ENCODE data around the gene HMGCLL1.

DNA sequence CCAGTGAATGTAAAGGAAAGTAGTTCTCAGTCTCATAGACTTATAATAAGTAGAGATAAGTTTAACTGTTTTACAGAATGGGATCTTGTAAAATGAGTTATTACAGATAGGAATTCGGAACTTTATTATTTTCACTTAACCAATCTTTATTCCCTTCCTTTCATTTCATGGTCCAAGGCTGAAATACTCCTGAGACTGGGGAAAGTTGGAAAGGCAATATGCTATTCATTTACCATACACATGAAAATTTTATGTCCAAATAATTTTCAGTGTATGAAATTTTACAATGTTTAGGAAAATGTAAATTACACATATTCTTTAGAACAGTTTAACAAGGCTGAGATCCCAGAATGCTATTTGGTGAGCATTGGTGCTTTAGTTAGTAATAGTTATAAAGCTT, 62.3 kb downstream of the HMGCLL1 start:
- TF ChIP-seq CTCF (IDR thresholded peaks at IDR 0.05), result no peak
- no peak for TF ChIP-seq POLR2A (IDR thresholded peaks at IDR 0.05)
